ENCODE measurements around the gene DNAL1. TPM values are rescaled to one million over a fixed set of nuclear protein-coding genes. Genes with fewer than 3 reads are reported as not detected.

DNAL1 gene
- total and polyA plus RNA-seq, 9 of the 15 experiments (the other 6 are each of a cell fraction or from before 2014, with no cell fraction given): 1.6 to 11.7 (median 4.8) TPM

DNA sequence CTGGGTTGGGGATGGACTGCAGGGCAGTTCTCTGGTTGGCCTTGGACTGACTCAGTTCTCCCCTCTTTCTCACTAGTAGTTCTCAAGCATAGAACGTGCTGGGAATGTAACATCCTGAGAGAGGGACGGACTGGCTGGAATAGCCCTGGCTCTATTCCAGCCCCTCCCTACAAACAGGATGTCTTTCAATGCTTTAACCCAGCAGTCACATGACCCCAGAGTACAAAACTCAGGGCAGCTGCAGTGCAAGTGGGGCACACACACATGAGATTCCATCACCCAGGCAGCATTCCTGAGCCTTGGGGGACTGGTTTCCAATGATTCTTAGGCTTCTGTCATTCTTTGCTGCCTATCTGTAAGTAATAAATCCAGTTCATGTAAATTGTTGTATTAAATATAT is 34.1 kb upstream of the DNAL1 start (continued):
- TF ChIP-seq MBD2 (IDR thresholded peaks at IDR 0.05; ENCODE audit: borderline replicate concordance, low read depth): no peak
- TF ChIP-seq, protein P1, sequence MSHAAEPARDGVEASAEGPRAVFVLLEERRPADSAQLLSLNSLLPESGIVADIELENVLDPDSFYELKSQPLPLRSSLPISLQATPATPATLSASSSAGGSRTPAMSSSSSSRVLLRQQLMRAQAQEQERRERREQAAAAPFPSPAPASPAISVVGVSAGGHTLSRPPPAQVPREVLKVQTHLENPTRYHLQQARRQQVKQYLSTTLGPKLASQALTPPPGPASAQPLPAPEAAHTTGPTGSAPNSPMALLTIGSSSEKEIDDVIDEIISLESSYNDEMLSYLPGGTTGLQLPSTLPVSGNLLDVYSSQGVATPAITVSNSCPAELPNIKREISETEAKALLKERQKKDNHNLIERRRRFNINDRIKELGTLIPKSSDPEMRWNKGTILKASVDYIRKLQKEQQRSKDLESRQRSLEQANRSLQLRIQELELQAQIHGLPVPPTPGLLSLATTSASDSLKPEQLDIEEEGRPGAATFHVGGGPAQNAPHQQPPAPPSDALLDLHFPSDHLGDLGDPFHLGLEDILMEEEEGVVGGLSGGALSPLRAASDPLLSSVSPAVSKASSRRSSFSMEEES (CRISPR knock-in tag; IDR thresholded peaks at IDR 0.05): peak; percentile 30; the same call in 1 of the 2 replicates
- no peak for TF ChIP-seq SRF (CRISPR knock-in tag; IDR thresholded peaks at IDR 0.05)
- TF ChIP-seq, protein P2, sequence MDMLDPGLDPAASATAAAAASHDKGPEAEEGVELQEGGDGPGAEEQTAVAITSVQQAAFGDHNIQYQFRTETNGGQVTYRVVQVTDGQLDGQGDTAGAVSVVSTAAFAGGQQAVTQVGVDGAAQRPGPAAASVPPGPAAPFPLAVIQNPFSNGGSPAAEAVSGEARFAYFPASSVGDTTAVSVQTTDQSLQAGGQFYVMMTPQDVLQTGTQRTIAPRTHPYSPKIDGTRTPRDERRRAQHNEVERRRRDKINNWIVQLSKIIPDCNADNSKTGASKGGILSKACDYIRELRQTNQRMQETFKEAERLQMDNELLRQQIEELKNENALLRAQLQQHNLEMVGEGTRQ (CRISPR knock-in tag; IDR thresholded peaks at IDR 0.05): no peak

DNA sequence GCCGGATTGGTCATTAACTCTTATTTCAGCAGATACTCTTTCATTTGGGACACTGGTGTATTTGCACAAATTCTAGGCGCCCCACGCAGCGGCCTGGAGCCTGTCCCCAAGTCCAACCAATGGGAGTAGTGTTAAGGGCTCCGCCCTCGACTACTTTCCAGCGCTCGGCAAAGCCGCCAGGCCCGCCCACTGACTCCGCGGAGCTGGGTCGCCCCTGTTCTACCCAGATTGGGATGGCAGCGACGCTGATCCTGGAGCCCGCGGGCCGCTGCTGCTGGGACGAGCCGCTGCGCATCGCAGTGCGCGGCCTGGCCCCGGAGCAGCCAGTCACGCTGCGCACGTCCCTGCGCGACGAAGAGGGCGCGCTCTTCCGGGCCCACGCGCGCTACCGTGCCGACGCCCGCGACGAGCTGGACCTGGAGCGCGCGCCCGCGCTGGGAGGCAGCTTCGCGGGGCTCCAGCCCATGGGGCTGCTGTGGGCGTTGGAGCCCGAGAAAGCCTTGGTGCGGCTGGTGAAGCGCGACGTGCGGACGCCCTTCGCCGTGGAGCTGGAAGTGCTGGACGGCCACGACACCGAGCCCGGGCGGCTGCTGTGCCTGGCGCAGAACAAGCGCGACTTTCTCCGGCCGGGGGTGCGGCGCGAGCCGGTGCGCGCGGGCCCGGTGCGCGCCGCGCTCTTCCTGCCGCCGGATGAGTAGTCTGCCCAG is 32.3 kb upstream of the DNAL1 start, which contains the start of gene ACOT6:
Gene ACOT6 (plus strand): TSS at position 179 of the 707 bp plus-strand sequence. CDS start 55 bp downstream, at position 234.
- 39% methylated on average over 49 of the region's 84 CpGs for WGBS (ENCODE audit: insufficient coverage, low coverage, missing lambda C conversion rate)
- Histone ChIP-seq H3K27ac (ENCODE audit: extremely low read depth, low read depth, low read length) (no peak within 1 kb of the TSS), H3K36me3 (ENCODE audit: control insufficient read depth, insufficient read depth, low read length) (no peaks in the 10 kb centered on the region), H3K9me1 (ENCODE audit: control insufficient read depth, insufficient read depth, low read length) (no peaks in the 10 kb centered on the region), H3K4me3 (peak within 1 kb of the TSS; percentile 43), H3K9me3 (replicated peaks; ENCODE audit: control insufficient read depth, insufficient read depth, low read depth, low read length) (no peaks in the 10 kb centered on the region), H3K79me2 (ENCODE audit: control insufficient read depth, insufficient read depth, low read length) (no peaks in the 10 kb centered on the region), H4K20me1 (replicated peaks; ENCODE audit: control insufficient read depth, insufficient read depth, low read length) (no peaks in the 10 kb centered on the region), H3K9ac (ENCODE audit: insufficient read depth in 1 of 2, low read depth in 2 of 2, low read length in 2 of 2) (peak within 1 kb of the TSS; percentile 38 to 84), H3K27me3 (ENCODE audit: control insufficient read depth in 2 of 2, insufficient read depth in 2 of 2, low read length in 2 of 2) (no peaks in the 10 kb centered on the region), H3K4me1 (replicated peaks in 1 of 2; ENCODE audit: control insufficient read depth in 2 of 2, insufficient read depth in 2 of 2, low read length in 2 of 2) (peaks cover 0 to 10% of the 10 kb centered on the region in 2 experiments; a peak in 2 of 5 replicates), H2AFZ (ENCODE audit: low read depth, low read length) (peak within 1 kb of the TSS; percentile 82), H3K4me2 (ENCODE audit: insufficient read depth, low read length) (peak within 1 kb of the TSS; percentile 55)
- in situ Hi-C loops (cut with MboI): no loop called here
- DNase-seq (ENCODE audit: extremely low read depth in 1 of 4, low spot score in 3 of 4): peak; percentile 47 to 64 (median 52)
- POLR2A ChIA-PET: interaction anchor here (0.6 to 1.3 kb wide), 2 partner anchors 14 to 106 kb away, joined by 3 read pairs; no protein-coding TSS in a partner anchor
- TSS peak; percentile 58 for BruUV-seq (replicated peaks)
- peak; percentile 96 for ATAC-seq
- no peak for FAIRE-seq
- intact Hi-C loops (cut with micrococcal nuclease): no loop called here
- CTCF ChIA-PET (ENCODE audit: low intra/inter-chr PET ratio): no interaction called here
- peak; percentile 27 for TF ChIP-seq RBBP5 (IDR thresholded peaks at IDR 0.05; ENCODE audit: borderline replicate concordance, insufficient read depth, low read length, poor library complexity, severe bottlenecking)
- no peak for TF ChIP-seq FOXK2 (conservative IDR thresholded peaks at IDR 0.05 in 1 of 2, IDR thresholded peaks at IDR 0.05 in 1 of 2; ENCODE audit: low read depth in 2 of 2)
- 0 out of 4 replicates have a peak, but pooled peaks of 1 of the 2 experiments have one; percentile 31 for TF ChIP-seq TEAD1 (CRISPR knock-in tag; IDR thresholded peaks at IDR 0.05)
- no peak for TF ChIP-seq JUNB (CRISPR knock-in tag; conservative IDR thresholded peaks at IDR 0.05)
- TF ChIP-seq SAFB (IDR thresholded peaks at IDR 0.05; ENCODE audit: borderline replicate concordance, low read depth, low read length): peak; percentile 79
- TF ChIP-seq EZH2 (IDR thresholded peaks at IDR 0.05; ENCODE audit: borderline replicate concordance, low read depth, low read length): no peak
- TF ChIP-seq L3MBTL2 (IDR thresholded peaks at IDR 0.05): peak; percentile 42; the same call in 1 of the 2 replicates
- TF ChIP-seq TCF3 (CRISPR knock-in tag; IDR thresholded peaks at IDR 0.05): no peak
- peak; percentile 64; the same call in 1 of the 2 replicates for TF ChIP-seq PHF8 (IDR thresholded peaks at IDR 0.05; ENCODE audit: borderline replicate concordance, low read length)
- TF ChIP-seq, protein P3, sequence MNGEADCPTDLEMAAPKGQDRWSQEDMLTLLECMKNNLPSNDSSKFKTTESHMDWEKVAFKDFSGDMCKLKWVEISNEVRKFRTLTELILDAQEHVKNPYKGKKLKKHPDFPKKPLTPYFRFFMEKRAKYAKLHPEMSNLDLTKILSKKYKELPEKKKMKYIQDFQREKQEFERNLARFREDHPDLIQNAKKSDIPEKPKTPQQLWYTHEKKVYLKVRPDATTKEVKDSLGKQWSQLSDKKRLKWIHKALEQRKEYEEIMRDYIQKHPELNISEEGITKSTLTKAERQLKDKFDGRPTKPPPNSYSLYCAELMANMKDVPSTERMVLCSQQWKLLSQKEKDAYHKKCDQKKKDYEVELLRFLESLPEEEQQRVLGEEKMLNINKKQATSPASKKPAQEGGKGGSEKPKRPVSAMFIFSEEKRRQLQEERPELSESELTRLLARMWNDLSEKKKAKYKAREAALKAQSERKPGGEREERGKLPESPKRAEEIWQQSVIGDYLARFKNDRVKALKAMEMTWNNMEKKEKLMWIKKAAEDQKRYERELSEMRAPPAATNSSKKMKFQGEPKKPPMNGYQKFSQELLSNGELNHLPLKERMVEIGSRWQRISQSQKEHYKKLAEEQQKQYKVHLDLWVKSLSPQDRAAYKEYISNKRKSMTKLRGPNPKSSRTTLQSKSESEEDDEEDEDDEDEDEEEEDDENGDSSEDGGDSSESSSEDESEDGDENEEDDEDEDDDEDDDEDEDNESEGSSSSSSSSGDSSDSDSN (IDR thresholded peaks at IDR 0.05; ENCODE audit: borderline replicate concordance in 1 of 2, low read depth in 2 of 2, low read length in 2 of 2): peak in 1 of 2 experiments; percentile 66; a peak in 1 of 4 replicates

Measured in K562 (cell line).